PC-9 (cell line): ENCODE data around the gene CDK3.

Experiments
- EZH2 ChIP-seq: fragments of 200-600 bp; sonication (generic); IDR thresholded peaks from 2 replicates; pipeline ENCODE4 v1.8.0; 2017; ENCODE audit warnings: antibody characterized with exemption, low read depth
- TF ChIP-seq, protein P1 (sequence below): fragments of 200-600 bp; sonication (generic); conservative IDR thresholded peaks from 2 replicates; pipeline ENCODE4 v1.6.1; 2017; ENCODE audit warnings: mixed run types, antibody characterized with exemption, mild to moderate bottlenecking, moderate library complexity

DNA sequence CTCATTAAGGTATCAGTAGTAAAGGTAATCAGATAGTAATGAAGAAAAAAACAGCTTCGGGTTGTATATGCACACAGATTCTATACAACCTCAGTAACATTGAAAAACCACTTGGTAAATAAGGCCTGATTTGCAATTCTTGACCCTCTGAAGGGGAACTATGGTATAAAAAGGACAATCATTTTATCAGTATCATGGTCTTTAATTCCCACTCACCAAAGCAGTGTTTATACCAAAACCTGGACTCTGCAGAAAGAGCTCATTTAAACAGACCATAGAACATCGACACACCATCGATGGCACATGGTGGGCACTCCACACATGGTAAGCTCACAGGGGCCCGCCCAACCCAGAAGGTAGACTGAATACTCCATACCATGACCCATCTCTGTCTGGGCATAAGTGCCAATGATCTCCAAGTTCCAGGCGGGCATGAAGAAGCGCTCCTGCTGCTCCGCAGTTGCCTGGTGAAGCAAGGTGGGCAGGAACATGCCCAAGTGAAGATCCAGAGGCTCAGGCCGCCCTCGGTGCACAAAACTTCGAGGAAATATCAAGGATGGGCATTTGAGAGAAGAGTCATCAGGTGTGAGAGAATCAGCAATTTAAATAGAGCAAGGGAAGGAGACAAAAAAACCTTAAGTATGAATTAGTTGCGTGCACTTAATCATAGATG lies 40.7 kb upstream of the CDK3 start:
- TF ChIP-seq, protein P1, sequence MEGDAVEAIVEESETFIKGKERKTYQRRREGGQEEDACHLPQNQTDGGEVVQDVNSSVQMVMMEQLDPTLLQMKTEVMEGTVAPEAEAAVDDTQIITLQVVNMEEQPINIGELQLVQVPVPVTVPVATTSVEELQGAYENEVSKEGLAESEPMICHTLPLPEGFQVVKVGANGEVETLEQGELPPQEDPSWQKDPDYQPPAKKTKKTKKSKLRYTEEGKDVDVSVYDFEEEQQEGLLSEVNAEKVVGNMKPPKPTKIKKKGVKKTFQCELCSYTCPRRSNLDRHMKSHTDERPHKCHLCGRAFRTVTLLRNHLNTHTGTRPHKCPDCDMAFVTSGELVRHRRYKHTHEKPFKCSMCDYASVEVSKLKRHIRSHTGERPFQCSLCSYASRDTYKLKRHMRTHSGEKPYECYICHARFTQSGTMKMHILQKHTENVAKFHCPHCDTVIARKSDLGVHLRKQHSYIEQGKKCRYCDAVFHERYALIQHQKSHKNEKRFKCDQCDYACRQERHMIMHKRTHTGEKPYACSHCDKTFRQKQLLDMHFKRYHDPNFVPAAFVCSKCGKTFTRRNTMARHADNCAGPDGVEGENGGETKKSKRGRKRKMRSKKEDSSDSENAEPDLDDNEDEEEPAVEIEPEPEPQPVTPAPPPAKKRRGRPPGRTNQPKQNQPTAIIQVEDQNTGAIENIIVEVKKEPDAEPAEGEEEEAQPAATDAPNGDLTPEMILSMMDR: no peak
- no peak for TF ChIP-seq EZH2
